Measurements from ENCODE around the gene EEFSEC. TPM values are rescaled to one million over a fixed set of nuclear protein-coding genes. Genes with fewer than 3 reads are reported as not detected.

The EEFSEC gene, protein sequence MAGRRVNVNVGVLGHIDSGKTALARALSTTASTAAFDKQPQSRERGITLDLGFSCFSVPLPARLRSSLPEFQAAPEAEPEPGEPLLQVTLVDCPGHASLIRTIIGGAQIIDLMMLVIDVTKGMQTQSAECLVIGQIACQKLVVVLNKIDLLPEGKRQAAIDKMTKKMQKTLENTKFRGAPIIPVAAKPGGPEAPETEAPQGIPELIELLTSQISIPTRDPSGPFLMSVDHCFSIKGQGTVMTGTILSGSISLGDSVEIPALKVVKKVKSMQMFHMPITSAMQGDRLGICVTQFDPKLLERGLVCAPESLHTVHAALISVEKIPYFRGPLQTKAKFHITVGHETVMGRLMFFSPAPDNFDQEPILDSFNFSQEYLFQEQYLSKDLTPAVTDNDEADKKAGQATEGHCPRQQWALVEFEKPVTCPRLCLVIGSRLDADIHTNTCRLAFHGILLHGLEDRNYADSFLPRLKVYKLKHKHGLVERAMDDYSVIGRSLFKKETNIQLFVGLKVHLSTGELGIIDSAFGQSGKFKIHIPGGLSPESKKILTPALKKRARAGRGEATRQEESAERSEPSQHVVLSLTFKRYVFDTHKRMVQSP
- 2.2 and 2.9 TPM in 2 replicates for total RNA-seq

DNA sequence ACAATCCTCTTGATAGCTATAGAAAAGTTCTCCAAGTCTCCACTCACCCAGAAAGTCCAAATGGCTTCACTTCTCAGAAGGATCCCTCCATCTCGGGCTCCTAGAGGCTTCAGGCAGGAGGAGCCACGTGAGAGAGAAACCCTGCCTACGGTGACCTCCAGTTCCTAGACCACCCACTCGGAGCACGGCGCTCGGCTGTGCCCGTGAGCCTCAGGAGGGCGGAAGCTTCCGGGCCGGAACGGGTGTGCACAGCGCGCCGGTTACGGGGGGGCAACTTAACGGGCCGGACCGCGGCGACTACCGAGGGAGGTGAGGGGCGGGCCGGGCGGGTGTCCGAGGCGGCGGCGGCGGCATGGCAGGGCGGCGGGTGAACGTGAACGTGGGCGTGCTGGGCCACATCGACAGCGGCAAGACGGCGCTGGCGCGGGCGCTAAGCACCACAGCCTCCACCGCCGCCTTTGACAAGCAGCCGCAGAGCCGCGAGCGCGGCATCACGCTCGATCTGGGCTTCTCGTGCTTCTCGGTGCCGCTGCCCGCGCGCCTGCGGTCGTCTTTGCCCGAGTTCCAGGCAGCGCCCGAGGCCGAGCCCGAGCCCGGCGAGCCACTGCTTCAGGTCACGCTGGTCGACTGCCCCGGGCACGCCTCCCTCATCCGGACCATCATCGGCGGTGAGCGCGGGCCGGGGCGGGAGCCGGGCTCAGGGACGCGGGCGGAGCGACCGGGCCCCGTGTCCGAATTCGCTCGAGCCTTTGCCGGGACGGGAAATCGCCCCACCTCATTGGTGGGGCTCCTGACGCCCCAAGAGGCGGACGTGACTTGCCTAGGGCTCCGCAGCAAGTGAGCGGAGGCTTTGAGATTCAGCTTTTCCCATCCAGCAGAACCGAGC lies at the start of gene EEFSEC:
Gene EEFSEC (plus strand): TSS at position 326 of the 886 bp plus-strand sequence. CDS start 27 bp downstream, at position 353.

DNA sequence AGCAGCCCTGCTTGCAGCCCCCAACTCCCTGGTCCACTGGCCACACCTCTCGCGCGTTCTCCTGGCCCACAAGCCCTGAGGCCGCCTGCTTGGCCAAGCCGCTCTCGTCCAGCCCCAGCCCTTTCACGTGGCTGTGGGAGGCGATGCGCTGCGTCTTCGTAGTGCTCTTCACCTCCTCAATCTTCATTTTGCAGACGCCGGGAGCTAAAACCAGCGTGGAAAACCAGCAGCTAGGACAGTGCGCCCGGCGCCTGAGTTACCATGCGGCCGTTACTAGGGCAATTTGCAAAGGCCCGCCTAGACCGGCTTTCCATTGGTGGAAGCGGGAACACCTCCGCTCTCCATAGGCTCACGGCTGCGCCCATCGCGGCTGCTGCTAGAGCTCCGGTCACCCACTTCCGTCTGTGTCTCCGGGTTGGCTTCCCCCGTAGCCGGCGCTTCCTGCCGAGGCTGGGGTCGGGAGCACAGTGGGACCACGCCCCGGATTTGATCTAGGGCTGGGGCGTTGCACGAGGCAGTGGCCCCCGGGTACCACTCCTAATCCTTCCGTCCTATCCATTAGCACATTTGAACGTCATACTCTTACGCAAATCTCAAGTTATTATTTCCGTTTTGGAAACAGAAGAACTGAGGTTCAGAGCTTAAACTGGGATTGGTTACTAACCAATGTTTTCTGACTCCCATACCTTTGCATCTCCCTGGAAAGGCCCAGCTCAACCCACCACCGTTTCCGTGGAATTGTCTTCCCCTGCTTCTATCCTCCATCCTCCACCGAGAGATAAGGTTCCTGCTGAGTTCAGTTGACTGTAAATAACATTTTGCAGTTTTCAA lies 29.5 kb upstream of the EEFSEC start, which contains the start of gene RUVBL1:
Gene RUVBL1 (minus strand): TSS at position 275 of the 831 bp plus-strand sequence. CDS start 88 bp downstream, at position 187.

Other genes with a start within 250 kb of the EEFSEC start
- gene KBTBD12, start 238.2 kb upstream of the EEFSEC start, total RNA-seq = 0.12 TPM in 1 of 2 replicates, not detected in the other
- gene SEC61A1, start 101.0 kb upstream of the EEFSEC start, total RNA-seq = 293 and 330 TPM in 2 replicates
- 59.7 and 82.2 TPM in 2 replicates for gene RUVBL1, start 29.7 kb upstream of the EEFSEC start, total RNA-seq